SK-MEL-5 (cell line): ENCODE measurements around the gene PCDH19. TPM values are rescaled to one million over a fixed set of nuclear protein-coding genes. Genes with fewer than 3 reads are reported as not detected.

Experiments used
- DNase-seq: peaks from one replicate; pipeline ENCODE4 v3.0.0-alpha.2; 2016; ENCODE audit warnings: low read depth, low spot score
- in situ Hi-C: cut with HindIII; loops from 2 replicates; pipeline ENCODE4 v1.10.0; 2016; ENCODE audit warnings: low sequenced_read_pairs, high pct_unique_total_duplicates, low pct_unique_long_range_greater_than_20kb
- total RNA-seq: library from RNA; depleted of rRNA; stranded (reverse); fragments of >200 nt; shearing (Covaris generic); gene quantifications from 2 replicates; pipeline ENCODE4 v1.2.3, GENCODE V29; 2014

The PCDH19 gene
- total RNA-seq, 1 experiment from 2014 or later, result not detected

DNA sequence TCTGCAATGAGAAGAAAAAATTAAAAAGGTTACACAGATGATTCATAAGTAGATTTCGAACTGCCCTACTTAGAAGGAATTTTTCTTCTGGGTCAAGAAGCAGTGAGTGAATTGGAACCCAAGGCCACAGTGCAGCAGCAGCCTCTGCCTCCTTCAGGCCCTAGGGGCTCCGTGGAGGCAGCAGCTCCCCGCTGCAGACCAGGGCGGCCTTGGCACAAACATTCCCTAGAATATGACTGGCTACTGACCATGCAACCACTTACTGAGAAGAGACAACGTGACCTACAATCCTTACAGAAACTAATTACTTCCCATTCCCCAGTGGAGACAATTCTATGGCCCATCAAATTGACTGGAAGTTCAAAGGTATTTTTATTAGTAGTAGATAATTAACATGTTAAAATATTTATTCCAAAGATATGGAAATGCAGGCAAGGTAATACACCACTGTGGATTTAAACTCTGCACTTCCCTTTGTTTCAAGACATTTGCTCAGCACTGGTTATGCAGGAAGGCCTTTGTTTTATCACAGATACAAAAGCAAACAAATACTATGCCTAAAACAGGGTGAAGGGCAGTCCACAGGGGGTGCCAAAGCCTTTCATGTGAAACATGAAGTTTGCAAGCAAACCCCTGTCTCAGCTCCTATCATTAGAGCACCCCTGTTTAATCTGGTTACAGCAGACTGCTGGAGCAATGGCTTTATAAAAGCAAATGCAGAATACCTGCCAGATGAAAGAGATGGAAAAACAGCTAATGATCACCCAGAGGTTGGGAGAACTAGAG is 59.2 kb downstream of the PCDH19 start:
- no peak for DNase-seq
- in situ Hi-C loops, result no loop called here

DNA sequence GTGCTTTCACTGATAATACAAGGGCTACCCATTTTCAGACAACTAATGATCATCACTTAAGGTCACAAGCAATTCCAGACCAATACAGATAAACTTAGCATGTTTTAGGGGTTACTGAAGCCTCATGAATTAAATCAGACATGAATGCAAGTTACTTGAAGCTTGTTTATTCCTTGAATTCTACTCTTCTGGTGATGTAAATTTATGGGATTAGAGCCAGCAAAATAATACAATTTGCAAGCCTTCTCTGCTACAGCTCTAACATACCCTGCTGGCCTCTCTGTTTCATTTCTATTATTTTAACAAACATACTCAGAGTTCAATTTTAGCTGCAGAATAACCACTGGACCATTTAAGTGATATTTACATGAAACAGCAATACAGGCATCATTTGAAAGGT is 60.7 kb downstream of the PCDH19 start:
- no peak for DNase-seq
- in situ Hi-C loops, result no loop called here

GRCh38 chrX:100341142-100341510 is 68.9 kb downstream of the PCDH19 start:
- in situ Hi-C loops, result no loop called here

GRCh38 chrX:100340491-100341141 is 69.5 kb downstream of the PCDH19 start:
- DNase-seq, result no peak
- in situ Hi-C loops, result no loop called here

More at GRCh38 chrX:100341142-100341510, 68.9 kb downstream of the PCDH19 start:
- DNase-seq, result no peak

GRCh38 chrX:100328351-100328750 is 81.7 kb downstream of the PCDH19 start:
- in situ Hi-C loops, result no loop called here
- DNase-seq, result no peak

DNA sequence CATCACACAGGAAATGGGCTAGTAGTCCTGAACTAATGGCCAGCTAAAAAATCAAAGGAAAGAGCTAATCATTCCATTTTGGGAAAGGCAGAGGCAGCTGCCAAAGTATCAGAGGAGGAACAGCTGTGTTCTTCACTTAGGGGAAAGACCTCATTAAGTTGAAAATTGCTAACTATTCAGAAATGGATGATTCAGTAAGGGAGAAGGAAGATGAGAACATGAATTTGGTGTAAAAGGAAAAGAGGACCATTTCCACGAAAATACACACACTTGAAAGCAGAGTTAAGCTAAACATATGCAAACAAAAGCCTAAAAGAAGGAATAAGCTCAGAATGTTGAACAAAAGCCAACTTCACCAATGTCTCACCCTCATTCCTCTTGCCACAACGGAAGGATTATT is 90.4 kb downstream of the PCDH19 start:
- in situ Hi-C loops, result no loop called here
- DNase-seq, result no peak

DNA sequence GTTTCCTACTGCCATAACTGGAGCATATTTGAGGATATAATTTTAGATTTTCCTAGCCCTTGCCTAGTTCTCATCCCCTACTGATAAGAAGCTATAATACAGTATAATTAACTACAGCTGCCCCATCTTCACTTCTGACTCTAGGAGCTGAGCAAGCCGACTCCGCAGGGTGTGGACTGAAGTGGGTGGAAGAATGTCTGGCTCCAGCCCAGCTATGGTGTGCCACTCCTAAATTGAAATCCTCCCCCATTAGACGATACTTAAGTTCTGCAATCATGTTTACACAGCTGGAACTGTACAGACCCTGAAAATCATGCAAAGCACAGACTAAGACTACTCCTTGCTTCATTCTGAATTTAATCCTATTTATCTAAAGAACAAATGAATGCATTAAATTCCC is 93.1 kb downstream of the PCDH19 start:
- no peak for DNase-seq
- in situ Hi-C loops, result no loop called here

GRCh38 chrX:100315566-100315965 is 94.5 kb downstream of the PCDH19 start:
- in situ Hi-C loops, result no loop called here
- no peak for DNase-seq

- no peak for DNase-seq
- in situ Hi-C loops, result no loop called here
These were observed 110.5 kb downstream of the PCDH19 start for GRCh38 chrX:100299559-100299958.

- in situ Hi-C loops, result no loop called here
These were observed 112.3 kb downstream of the PCDH19 start for GRCh38 chrX:100297728-100298127.

DNA sequence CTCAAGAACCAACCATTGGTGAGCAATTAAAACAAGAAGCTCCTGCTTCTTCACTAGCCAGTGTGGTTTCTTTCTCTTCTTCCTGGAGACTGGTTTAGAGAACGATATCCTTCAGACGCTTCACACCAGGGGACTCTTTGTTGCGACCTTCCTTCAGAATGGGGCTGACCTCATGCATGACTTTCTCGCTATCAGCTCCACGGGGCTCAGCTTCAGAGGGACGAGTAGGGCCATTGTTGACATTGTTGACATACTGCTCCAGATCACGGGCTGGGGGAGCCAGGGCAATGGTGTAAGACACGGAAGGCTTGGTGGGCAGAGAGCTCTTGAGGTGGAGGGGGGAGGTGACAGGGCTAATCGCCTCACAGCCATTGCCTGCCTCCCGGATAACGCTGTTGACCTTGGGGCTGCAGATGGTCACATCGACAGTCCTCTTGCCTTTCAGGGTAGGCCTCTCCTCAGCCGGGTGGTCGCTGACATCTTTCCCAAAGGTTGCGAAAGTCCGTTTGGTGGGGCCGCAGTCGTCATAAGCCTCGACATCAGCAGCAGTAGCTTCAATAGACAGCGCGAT is 113.8 kb downstream of the PCDH19 start:
- DNase-seq, result no peak
- in situ Hi-C loops, result no loop called here

More at GRCh38 chrX:100297728-100298127, 112.3 kb downstream of the PCDH19 start:
- DNase-seq, result no peak

- in situ Hi-C loops, result no loop called here
- DNase-seq, result no peak
These were observed 115.1 kb downstream of the PCDH19 start for GRCh38 chrX:100294965-100295364.

- in situ Hi-C loops, result no loop called here
- no peak for DNase-seq
These were observed 121.0 kb downstream of the PCDH19 start for GRCh38 chrX:100289066-100289558.

- DNase-seq, result no peak
- in situ Hi-C loops, result no loop called here
These were observed 132.8 kb downstream of the PCDH19 start for GRCh38 chrX:100277231-100277630.

- in situ Hi-C loops, result no loop called here
- no peak for DNase-seq
These were observed 135.2 kb downstream of the PCDH19 start for GRCh38 chrX:100274916-100275315.

- in situ Hi-C loops, result no loop called here
- DNase-seq, result no peak
These were observed 144.9 kb downstream of the PCDH19 start for GRCh38 chrX:100265179-100265578.

DNA sequence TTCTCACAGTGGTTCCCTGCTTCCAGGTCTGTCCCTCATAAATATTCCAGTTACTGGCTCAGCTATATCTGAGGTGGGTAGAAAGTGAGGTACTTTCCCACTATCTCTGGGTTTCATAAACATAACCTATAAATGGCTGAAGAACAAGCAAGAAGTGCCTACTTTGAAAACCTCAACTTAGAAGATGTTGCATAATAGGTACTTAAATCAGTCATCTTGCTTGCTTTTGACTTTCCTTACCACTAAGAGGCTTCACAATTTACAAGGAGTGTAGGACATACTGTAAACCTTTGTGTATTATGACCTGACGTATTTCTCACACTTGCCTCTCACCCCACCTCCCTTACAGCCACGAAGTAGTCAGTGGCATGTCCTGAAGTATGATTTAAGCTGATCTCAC is 145.9 kb downstream of the PCDH19 start:
- DNase-seq, result no peak
- in situ Hi-C loops, result no loop called here

GRCh38 chrX:100263650-100264049 is 146.4 kb downstream of the PCDH19 start:
- in situ Hi-C loops, result no loop called here
- no peak for DNase-seq
